ENCODE measurements around the gene SAG. TPM values are rescaled to one million over a fixed set of nuclear protein-coding genes. Genes with fewer than 3 reads are reported as not detected.

SAG gene
- total and polyA plus RNA-seq, 9 of the 15 experiments (the other 6 are each of a cell fraction or from before 2014, with no cell fraction given) = 0.04 to 0.64 (median 0.31) TPM; not detected in 5

DNA sequence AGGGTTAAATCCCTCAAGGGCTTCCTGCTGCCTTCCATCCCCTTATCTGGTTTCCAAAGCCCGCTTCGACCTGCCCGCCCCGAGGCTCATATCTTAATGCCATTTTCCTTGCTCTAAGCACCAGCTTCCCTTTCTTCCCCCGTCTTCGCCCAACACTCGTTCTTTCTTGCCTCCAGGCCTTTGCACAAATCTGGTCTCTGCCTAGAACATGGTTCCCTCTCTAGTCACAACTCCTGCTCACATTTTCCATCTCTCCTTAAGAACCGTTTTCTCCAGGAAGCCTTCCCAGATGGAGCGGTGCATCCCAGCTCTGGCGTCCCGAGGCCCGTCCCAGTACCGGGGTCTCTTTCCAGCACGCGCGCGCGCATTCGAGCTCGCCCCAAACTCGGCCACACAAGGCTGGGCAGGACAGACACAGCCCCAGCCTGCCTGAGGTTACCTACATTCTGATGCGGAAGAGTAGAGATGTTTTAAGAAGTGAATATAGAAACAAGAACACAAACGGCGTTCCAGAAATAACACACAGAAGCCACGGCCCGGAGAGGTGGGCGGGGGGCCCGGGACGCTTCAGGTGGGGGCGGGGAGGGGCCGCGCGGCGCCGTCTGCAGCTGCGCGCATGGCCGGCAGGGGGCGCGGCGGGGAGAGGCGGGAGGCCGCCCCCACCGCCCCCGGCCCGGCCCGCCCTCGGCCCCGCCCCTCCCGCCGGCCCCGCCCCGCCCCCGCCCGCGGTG is 46.3 kb downstream of the SAG start, which contains the start of gene DGKD (continued):
- TF ChIP-seq, protein P1, sequence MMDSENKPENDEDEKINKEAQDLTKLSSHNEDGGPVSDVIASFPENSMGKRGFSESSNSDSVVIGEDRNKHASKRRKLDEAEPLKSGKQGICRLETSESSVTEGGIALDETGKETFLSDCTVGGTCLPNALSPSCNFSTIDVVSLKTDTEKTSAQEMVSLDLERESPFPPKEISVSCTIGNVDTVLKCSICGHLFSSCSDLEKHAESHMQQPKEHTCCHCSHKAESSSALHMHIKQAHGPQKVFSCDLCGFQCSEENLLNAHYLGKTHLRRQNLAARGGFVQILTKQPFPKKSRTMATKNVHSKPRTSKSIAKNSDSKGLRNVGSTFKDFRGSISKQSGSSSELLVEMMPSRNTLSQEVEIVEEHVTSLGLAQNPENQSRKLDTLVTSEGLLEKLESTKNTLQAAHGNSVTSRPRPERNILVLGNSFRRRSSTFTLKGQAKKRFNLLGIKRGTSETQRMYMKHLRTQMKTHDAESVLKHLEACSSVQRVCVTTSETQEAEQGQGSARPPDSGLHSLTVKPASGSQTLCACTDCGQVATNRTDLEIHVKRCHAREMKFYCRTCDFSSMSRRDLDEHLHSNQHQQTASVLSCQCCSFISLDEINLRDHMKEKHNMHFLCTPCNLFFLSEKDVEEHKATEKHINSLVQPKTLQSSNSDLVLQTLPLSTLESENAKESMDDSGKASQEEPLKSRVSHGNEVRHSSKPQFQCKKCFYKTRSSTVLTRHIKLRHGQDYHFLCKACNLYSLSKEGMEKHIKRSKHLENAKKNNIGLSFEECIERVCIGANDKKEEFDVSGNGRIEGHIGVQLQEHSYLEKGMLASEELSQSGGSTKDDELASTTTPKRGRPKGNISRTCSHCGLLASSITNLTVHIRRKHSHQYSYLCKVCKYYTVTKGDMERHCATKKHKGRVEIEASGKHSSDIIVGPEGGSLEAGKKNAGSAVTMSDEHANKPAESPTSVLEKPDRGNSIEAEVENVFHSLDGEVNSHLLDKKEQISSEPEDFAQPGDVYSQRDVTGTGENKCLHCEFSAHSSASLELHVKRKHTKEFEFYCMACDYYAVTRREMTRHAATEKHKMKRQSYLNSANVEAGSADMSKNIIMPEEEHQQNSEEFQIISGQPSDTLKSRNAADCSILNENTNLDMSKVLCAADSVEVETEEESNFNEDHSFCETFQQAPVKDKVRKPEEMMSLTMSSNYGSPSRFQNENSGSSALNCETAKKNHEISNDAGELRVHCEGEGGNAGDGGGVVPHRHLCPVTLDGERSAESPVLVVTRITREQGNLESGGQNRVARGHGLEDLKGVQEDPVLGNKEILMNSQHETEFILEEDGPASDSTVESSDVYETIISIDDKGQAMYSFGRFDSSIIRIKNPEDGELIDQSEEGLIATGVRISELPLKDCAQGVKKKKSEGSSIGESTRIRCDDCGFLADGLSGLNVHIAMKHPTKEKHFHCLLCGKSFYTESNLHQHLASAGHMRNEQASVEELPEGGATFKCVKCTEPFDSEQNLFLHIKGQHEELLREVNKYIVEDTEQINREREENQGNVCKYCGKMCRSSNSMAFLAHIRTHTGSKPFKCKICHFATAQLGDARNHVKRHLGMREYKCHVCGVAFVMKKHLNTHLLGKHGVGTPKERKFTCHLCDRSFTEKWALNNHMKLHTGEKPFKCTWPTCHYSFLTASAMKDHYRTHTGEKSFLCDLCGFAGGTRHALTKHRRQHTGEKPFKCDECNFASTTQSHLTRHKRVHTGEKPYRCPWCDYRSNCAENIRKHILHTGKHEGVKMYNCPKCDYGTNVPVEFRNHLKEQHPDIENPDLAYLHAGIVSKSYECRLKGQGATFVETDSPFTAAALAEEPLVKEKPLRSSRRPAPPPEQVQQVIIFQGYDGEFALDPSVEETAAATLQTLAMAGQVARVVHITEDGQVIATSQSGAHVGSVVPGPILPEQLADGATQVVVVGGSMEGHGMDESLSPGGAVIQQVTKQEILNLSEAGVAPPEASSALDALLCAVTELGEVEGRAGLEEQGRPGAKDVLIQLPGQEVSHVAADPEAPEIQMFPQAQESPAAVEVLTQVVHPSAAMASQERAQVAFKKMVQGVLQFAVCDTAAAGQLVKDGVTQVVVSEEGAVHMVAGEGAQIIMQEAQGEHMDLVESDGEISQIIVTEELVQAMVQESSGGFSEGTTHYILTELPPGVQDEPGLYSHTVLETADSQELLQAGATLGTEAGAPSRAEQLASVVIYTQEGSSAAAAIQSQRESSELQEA (IDR thresholded peaks at IDR 0.05; ENCODE audit: low read depth) = no peak
- no peak for TF ChIP-seq RAD51 (IDR thresholded peaks at IDR 0.05; ENCODE audit: borderline replicate concordance, low read depth)
- TF ChIP-seq, protein P2, sequence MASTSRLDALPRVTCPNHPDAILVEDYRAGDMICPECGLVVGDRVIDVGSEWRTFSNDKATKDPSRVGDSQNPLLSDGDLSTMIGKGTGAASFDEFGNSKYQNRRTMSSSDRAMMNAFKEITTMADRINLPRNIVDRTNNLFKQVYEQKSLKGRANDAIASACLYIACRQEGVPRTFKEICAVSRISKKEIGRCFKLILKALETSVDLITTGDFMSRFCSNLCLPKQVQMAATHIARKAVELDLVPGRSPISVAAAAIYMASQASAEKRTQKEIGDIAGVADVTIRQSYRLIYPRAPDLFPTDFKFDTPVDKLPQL (IDR thresholded peaks at IDR 0.05; ENCODE audit: extremely low read depth, insufficient read length) = no peak
- TF ChIP-seq NFYB (IDR thresholded peaks at IDR 0.05; ENCODE audit: extremely low read depth, insufficient read length) = no peak
- TF ChIP-seq CXXC5 (CRISPR knock-in tag; IDR thresholded peaks at IDR 0.05) = peak; percentile 53
- no peak for TF ChIP-seq SIN3B (IDR thresholded peaks at IDR 0.05; ENCODE audit: low read depth)
- no peak for TF ChIP-seq ZNF668 (CRISPR knock-in tag; IDR thresholded peaks at IDR 0.05)
- TF ChIP-seq, protein P3, sequence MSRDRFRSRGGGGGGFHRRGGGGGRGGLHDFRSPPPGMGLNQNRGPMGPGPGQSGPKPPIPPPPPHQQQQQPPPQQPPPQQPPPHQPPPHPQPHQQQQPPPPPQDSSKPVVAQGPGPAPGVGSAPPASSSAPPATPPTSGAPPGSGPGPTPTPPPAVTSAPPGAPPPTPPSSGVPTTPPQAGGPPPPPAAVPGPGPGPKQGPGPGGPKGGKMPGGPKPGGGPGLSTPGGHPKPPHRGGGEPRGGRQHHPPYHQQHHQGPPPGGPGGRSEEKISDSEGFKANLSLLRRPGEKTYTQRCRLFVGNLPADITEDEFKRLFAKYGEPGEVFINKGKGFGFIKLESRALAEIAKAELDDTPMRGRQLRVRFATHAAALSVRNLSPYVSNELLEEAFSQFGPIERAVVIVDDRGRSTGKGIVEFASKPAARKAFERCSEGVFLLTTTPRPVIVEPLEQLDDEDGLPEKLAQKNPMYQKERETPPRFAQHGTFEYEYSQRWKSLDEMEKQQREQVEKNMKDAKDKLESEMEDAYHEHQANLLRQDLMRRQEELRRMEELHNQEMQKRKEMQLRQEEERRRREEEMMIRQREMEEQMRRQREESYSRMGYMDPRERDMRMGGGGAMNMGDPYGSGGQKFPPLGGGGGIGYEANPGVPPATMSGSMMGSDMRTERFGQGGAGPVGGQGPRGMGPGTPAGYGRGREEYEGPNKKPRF (IDR thresholded peaks at IDR 0.05; ENCODE audit: low read depth, low read length) = no peak
- TF ChIP-seq, protein P4, sequence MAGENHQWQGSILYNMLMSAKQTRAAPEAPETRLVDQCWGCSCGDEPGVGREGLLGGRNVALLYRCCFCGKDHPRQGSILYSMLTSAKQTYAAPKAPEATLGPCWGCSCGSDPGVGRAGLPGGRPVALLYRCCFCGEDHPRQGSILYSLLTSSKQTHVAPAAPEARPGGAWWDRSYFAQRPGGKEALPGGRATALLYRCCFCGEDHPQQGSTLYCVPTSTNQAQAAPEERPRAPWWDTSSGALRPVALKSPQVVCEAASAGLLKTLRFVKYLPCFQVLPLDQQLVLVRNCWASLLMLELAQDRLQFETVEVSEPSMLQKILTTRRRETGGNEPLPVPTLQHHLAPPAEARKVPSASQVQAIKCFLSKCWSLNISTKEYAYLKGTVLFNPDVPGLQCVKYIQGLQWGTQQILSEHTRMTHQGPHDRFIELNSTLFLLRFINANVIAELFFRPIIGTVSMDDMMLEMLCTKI (IDR thresholded peaks at IDR 0.05; ENCODE audit: partially characterized antibody) = no peak
- TF ChIP-seq, protein P5, sequence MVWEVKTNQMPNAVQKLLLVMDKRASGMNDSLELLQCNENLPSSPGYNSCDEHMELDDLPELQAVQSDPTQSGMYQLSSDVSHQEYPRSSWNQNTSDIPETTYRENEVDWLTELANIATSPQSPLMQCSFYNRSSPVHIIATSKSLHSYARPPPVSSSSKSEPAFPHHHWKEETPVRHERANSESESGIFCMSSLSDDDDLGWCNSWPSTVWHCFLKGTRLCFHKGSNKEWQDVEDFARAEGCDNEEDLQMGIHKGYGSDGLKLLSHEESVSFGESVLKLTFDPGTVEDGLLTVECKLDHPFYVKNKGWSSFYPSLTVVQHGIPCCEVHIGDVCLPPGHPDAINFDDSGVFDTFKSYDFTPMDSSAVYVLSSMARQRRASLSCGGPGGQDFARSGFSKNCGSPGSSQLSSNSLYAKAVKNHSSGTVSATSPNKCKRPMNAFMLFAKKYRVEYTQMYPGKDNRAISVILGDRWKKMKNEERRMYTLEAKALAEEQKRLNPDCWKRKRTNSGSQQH (CRISPR knock-in tag; IDR thresholded peaks at IDR 0.05) = no peak
- TF ChIP-seq ZNF76 (CRISPR knock-in tag; IDR thresholded peaks at IDR 0.05; ENCODE audit: borderline replicate concordance) = no peak
- TF ChIP-seq PHB2 (IDR thresholded peaks at IDR 0.05; ENCODE audit: low read depth) = no peak
- no peak for TF ChIP-seq TBP (optimal IDR thresholded peaks at IDR 0.05; ENCODE audit: low read depth, low read length)
